Measurements from ENCODE around the gene DSTYK. TPM values are rescaled to one million over a fixed set of nuclear protein-coding genes. Genes with fewer than 3 reads are reported as not detected.

Gene DSTYK
- total and polyA plus RNA-seq, 8 donors = 2.9 to 9.0 (median 4.4) TPM

- Histone ChIP-seq H3K27me3 (no peaks in the 10 kb centered on the region), H3K4me1 (no peaks in the 10 kb centered on the region), H3K36me3 (peaks cover 8 to 87% (median 35%) of the 10 kb centered on the region in 3 donors), H3K4me3 (no peak overlapping the region), H3K9me3 (no peaks in the 10 kb centered on the region), H3K27ac (no peak overlapping the region)
- no peak for FAIRE-seq
- DNase-seq = no peak
- TF ChIP-seq CTCF (IDR thresholded peaks at IDR 0.05) = no peak
- intact Hi-C loops (cut with DNase I) = no loop called here
- no peak for ATAC-seq
These were observed 113.3 kb downstream of the DSTYK start for GRCh38 chr1:205098242-205098641.

GRCh38 chr1:205095422-205095821 lies 116.1 kb downstream of the DSTYK start:
- no peaks in the 10 kb centered on the region for H3K27me3 ChIP-seq
- no peak for FAIRE-seq
- TF ChIP-seq CTCF (IDR thresholded peaks at IDR 0.05) = no peak
- no peak overlapping the region for H3K27ac ChIP-seq
- ATAC-seq = no peak
- H3K4me3 ChIP-seq = no peak overlapping the region
- intact Hi-C loops (cut with DNase I) = no loop called here
- H3K4me1 ChIP-seq = no peaks in the 10 kb centered on the region
- H3K36me3 ChIP-seq = peaks cover 2 to 85% (median 35%) of the 10 kb centered on the region in 3 donors
- H3K9me3 ChIP-seq = no peaks in the 10 kb centered on the region
- DNase-seq = no peak

Other genes with a start within 250 kb of the DSTYK start
- gene CNTN2, start 168.5 kb downstream of the DSTYK start, total RNA-seq = under 1 TPM in 5 of 6 donors, not detected in 1; 0.09 to 0.44 (median 0.25) TPM
- gene CNTN2, start 168.5 kb downstream of the DSTYK start, polyA plus RNA-seq = under 1 TPM; 0.09 to 0.27 TPM
- gene TMEM81, start 127.2 kb downstream of the DSTYK start, total RNA-seq = 1 to 10 TPM in 4 of 6 donors, under 1 TPM in 2; 0.67 to 2.5 (median 1.2) TPM
- gene TMEM81, start 127.2 kb downstream of the DSTYK start, polyA plus RNA-seq = 1 to 10 TPM; 2.0 to 2.4 TPM
- 10 to 100 TPM in 1 of 6 donors, 1 to 10 TPM in 5; 6.0 to 10.9 (median 8.2) TPM for gene RBBP5, start 89.7 kb downstream of the DSTYK start, total RNA-seq
- 1 to 10 TPM; 3.0 to 4.6 TPM for gene RBBP5, start 89.7 kb downstream of the DSTYK start, polyA plus RNA-seq
- 1 to 10 TPM in 3 of 6 donors, under 1 TPM in 3; 0.55 to 1.8 (median 0.94) TPM for gene TMCC2, start 16.2 kb upstream of the DSTYK start, total RNA-seq
- gene TMCC2, start 16.2 kb upstream of the DSTYK start, polyA plus RNA-seq = 1 to 10 TPM; 2.6 to 4.3 TPM
- gene NUAK2, start 110.0 kb upstream of the DSTYK start, total RNA-seq = 10 to 100 TPM in 2 of 6 donors, 1 to 10 TPM in 4; 6.3 to 14.4 (median 8.6) TPM
- gene NUAK2, start 110.0 kb upstream of the DSTYK start, polyA plus RNA-seq = 1 to 10 TPM; 7.9 to 9.5 TPM
- gene KLHDC8A, start 145.2 kb upstream of the DSTYK start, total RNA-seq = 1 to 10 TPM in 1 of 6 donors, under 1 TPM in 5; 0.28 to 1.5 (median 0.68) TPM
- 1 to 10 TPM in 1 of 2 donors, under 1 TPM in 1; 0.99 to 5.4 TPM for gene KLHDC8A, start 145.2 kb upstream of the DSTYK start, polyA plus RNA-seq
- under 1 TPM in 2 of 6 donors, not detected in 4; 0.28 to 0.32 TPM for gene LEMD1, start 210.4 kb upstream of the DSTYK start, total RNA-seq
- not detected for gene LEMD1, start 210.4 kb upstream of the DSTYK start, polyA plus RNA-seq
- under 1 TPM in 5 of 6 donors, not detected in 1; 0.09 to 0.34 (median 0.17) TPM for gene BLACAT1, start 244.3 kb upstream of the DSTYK start, total RNA-seq
- gene BLACAT1, start 244.3 kb upstream of the DSTYK start, polyA plus RNA-seq = under 1 TPM in 1 of 2 donors, not detected in 1; 0.09 TPM